H1 (cell line): ENCODE results near the gene VAT1L.

Source experiments
- CEBPB ChIP-seq: IDR thresholded peaks from 2 replicates; pipeline ENCODE4 v1.6.1; 2012; ENCODE audit warnings: low read depth, low read length
- CHD2 ChIP-seq: IDR thresholded peaks from 2 replicates; pipeline ENCODE4 v1.6.1; 2012; ENCODE audit warnings: low read length, improper control_type of control experiment
- CREB1 ChIP-seq: IDR thresholded peaks from 2 replicates; pipeline ENCODE4 v1.6.1; 2012; ENCODE audit warnings: inconsistent platforms
- EP300 ChIP-seq, 2 experiments: IDR thresholded peaks; 1 replicate in 1 of 2; 2 replicates in 1 of 2; pipeline ENCODE4 v1.6.1; 2011 to 2012; ENCODE audit warnings: low read depth in 2 of 2, low read length in 2 of 2, mild to moderate bottlenecking in 2 of 2, borderline replicate concordance in 1 of 2, inconsistent platforms in 1 of 2, moderate library complexity in 1 of 2
- JUN ChIP-seq: IDR thresholded peaks from 2 replicates; pipeline ENCODE4 v1.6.1; 2011; ENCODE audit warnings: low read depth, mild to moderate bottlenecking, improper control_type of control experiment, low read length
- POLR2A ChIP-seq, 2 experiments: IDR thresholded peaks; 1 replicate in 1 of 2; 2 replicates in 1 of 2; pipeline ENCODE4 v1.6.1; 2011; ENCODE audit warnings: low read depth in 2 of 2, low read length in 2 of 2, mild to moderate bottlenecking in 2 of 2; ENCODE audit errors: control extremely low read depth in 1 of 2
- POLR2AphosphoS5 ChIP-seq: IDR thresholded peaks from 2 replicates; pipeline ENCODE4 v1.6.1; 2011; ENCODE audit warnings: low read depth, low read length
- SUZ12 ChIP-seq: fragments of 200-600 bp; sonication (generic); IDR thresholded peaks from 2 replicates; pipeline ENCODE4 v1.6.1; 2012; ENCODE audit warnings: mild to moderate bottlenecking, inconsistent platforms, low read length, moderate library complexity, mixed read lengths
- TAF1 ChIP-seq: IDR thresholded peaks from 2 replicates; pipeline ENCODE4 v1.6.1; 2011; ENCODE audit warnings: mild to moderate bottlenecking, low read depth, low read length
- TF ChIP-seq, protein P1 (sequence below), 3 experiments: IDR thresholded peaks; 1 replicate in 2 of 3; 2 replicates in 1 of 3; pipeline versions ENCODE4 v1.5.1 to v1.6.1; 2011; ENCODE audit warnings: low read length in 3 of 3, mild to moderate bottlenecking in 3 of 3, inconsistent platforms in 2 of 3, low read depth in 1 of 3, moderate library complexity in 1 of 3; ENCODE audit not compliant: insufficient read depth in 1 of 3; ENCODE audit errors: control extremely low read depth in 1 of 3

DNA sequence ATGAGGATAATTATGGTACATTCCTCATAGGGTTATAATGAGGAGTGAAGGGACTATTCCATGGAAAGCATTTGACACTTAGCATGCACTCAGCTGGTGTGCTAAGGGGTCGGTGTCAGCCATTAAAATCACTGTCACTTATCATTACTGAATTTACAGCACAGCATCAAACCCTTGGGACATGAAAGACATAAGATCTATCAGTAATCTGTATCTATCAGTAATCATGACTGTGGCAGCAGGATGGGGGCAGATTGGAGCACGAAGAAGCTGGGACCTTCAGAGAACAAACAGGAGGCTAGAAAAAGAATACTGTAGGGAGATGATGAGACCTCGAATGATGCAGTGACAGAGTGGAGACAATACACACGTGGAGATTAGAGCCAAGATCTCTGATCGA is 160.5 kb downstream of the VAT1L start:
- TF ChIP-seq POLR2A (IDR thresholded peaks at IDR 0.05; ENCODE audit: control extremely low read depth in 1 of 2, low read depth in 2 of 2, low read length in 2 of 2) (no peak), CREB1 (no peak), JUN (no peak), TAF1 (no peak), CHD2 (no peak), POLR2AphosphoS5 (no peak), EP300 (IDR thresholded peaks at IDR 0.05; ENCODE audit: borderline replicate concordance in 1 of 2, low read depth in 2 of 2, low read length in 2 of 2) (no peak), SUZ12 (no peak), CEBPB (no peak)
- TF ChIP-seq, protein P1, sequence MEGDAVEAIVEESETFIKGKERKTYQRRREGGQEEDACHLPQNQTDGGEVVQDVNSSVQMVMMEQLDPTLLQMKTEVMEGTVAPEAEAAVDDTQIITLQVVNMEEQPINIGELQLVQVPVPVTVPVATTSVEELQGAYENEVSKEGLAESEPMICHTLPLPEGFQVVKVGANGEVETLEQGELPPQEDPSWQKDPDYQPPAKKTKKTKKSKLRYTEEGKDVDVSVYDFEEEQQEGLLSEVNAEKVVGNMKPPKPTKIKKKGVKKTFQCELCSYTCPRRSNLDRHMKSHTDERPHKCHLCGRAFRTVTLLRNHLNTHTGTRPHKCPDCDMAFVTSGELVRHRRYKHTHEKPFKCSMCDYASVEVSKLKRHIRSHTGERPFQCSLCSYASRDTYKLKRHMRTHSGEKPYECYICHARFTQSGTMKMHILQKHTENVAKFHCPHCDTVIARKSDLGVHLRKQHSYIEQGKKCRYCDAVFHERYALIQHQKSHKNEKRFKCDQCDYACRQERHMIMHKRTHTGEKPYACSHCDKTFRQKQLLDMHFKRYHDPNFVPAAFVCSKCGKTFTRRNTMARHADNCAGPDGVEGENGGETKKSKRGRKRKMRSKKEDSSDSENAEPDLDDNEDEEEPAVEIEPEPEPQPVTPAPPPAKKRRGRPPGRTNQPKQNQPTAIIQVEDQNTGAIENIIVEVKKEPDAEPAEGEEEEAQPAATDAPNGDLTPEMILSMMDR (IDR thresholded peaks at IDR 0.05; ENCODE audit: control extremely low read depth in 1 of 3, insufficient read depth in 1 of 3, low read depth in 1 of 3, low read length in 3 of 3) = no peak
